MCF 10A (cell line): ENCODE measurements around the gene KRTAP9-3. TPM values are rescaled to one million over a fixed set of nuclear protein-coding genes. Genes with fewer than 3 reads are reported as not detected.
"Not testable (repeated sequence)": the region's sequence is repeated elsewhere in the genome, so short reads cannot be mapped to it uniquely, and the experiment has no call there.

Source experiments
- Bru-seq: library from RNA; stranded (reverse); fragments of 400-500 nt; gene quantifications from one replicate; lab custom pipeline; 2021; lab: Mats Ljungman, UMichigan
- BruChase-seq, 2 experiments: library from RNA; stranded (reverse); fragments of 400-500 nt; gene quantifications; one replicate each; lab custom pipeline; 2021; lab: Mats Ljungman, UMichigan
- BruUV-seq: library from RNA; stranded (reverse); fragments of 400-500 nt; replicated peaks from 2 replicates; lab custom pipeline; 2021; lab: Mats Ljungman, UMichigan
- CTCF ChIA-PET: fragments of 300-600 bp; sonication (Branson Sonifier 250); formaldehyde crosslinking; extraction: SDS; loops from one replicate; lab custom pipeline; 2021; ENCODE audit warnings: antibody characterized with exemption, inconsistent platforms; lab: Yijun Ruan, JAX
- POLR2A ChIA-PET: fragments of 300-600, 350-650 bp; sonication (Branson Sonifier 250); formaldehyde crosslinking; extraction: SDS; loops from one replicate; lab custom pipeline; 2020; ENCODE audit warnings: antibody characterized with exemption, inconsistent platforms; lab: Yijun Ruan, JAX
- DNase-seq: peaks from one replicate; pipeline ENCODE4 v3.0.0-alpha.2; 2018; ENCODE audit not compliant: unreplicated experiment
- H3K27ac Mint-ChIP-seq: one replicate; pipeline ENCODE4 v1.8.0; 2022; ENCODE audit warnings: mild to moderate bottlenecking, low read depth, mixed read lengths; ENCODE audit not compliant: unreplicated experiment
- H3K27me3 Mint-ChIP-seq: one replicate; pipeline ENCODE4 v1.8.0; 2022; ENCODE audit warnings: mixed read lengths; ENCODE audit not compliant: insufficient read depth, unreplicated experiment
- H3K36me3 Mint-ChIP-seq: one replicate; pipeline ENCODE4 v1.8.0; 2022; ENCODE audit warnings: mild to moderate bottlenecking, moderate library complexity, mixed read lengths; ENCODE audit not compliant: insufficient read depth, unreplicated experiment
- H3K4me1 Mint-ChIP-seq: one replicate; pipeline ENCODE4 v1.8.0; 2022; ENCODE audit warnings: mixed read lengths; ENCODE audit not compliant: insufficient read depth, unreplicated experiment
- H3K4me3 Mint-ChIP-seq: one replicate; pipeline ENCODE4 v1.8.0; 2022; ENCODE audit warnings: mild to moderate bottlenecking, moderate library complexity, mixed read lengths; ENCODE audit not compliant: unreplicated experiment
- H3K9me3 Mint-ChIP-seq: one replicate; pipeline ENCODE4 v1.8.0; 2022; ENCODE audit warnings: mixed read lengths; ENCODE audit not compliant: unreplicated experiment
- intact Hi-C: fragments of 100-400 bp; cut with micrococcal nuclease; formaldehyde crosslinking; loops from 2 replicates; pipeline ENCODE4 v1.14.1; 2022
- long read RNA-seq: library from polyadenylated mRNA; stranded (forward); transcript quantifications from one replicate; pipeline ENCODE4 v2.0.0, GENCODE V29; 2022
- total RNA-seq: library from RNA; stranded (reverse); gene quantifications from 2 replicates; pipeline ENCODE4 v1.2.3, GENCODE V29; 2022
- TF ChIP-seq, protein P1 (sequence below): fragments of 200-600 bp; IDR thresholded peaks from one replicate; pipeline ENCODE4 v1.8.0; 2022; ENCODE audit warnings: antibody characterized with exemption, mild to moderate bottlenecking; ENCODE audit not compliant: unreplicated experiment

KRTAP9-3 gene
- total RNA-seq = not detected in 2 replicates
- not detected for Bru-seq, nascent RNA
- not detected for BruChase-seq, experiment 1, labeled RNA remaining after a 6-hour chase
- BruChase-seq, experiment 2, labeled RNA remaining after a 2-hour chase = not detected
- long read RNA-seq = 0 reads

DNA sequence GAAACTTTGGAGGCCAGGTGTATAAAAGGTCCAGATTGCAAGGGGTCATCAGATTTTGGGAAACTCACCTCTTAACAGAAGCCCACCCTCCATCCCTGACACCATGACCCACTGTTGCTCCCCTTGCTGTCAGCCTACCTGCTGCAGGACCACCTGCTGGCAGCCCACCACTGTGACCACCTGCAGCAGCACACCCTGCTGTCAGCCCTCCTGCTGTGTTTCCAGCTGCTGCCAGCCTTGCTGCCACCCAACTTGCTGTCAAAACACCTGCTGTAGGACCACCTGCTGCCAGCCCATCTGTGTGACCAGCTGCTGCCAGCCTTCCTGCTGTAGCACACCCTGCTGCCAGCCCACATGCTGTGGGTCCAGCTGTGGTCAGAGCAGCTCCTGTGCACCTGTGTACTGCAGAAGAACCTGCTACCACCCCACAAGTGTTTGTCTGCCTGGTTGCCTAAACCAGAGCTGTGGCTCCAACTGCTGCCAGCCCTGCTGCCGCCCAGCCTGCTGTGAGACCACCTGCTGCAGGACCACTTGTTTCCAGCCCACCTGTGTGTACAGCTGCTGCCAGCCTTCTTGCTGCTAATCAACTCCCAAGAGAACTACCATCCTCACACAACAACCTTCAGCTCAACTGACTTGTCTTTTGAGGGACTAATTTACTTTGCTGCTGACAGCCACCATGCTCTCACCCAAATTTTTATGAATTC, at the start of gene KRTAP9-3:
TSS of gene KRTAP9-3 (plus strand) at position 51 of the 707 bp plus-strand sequence. CDS start at position 104, 53 bp downstream.
- POLR2A ChIA-PET, DNase-seq, H3K9me3 Mint-ChIP-seq, H3K4me1 Mint-ChIP-seq, H3K4me3 Mint-ChIP-seq, H3K27ac Mint-ChIP-seq, intact Hi-C loops, BruUV-seq, H3K36me3 Mint-ChIP-seq: not testable (repeated sequence)
- H3K27me3 Mint-ChIP-seq = peaks cover 83% of the 10 kb centered on the region
- CTCF ChIA-PET = interaction anchor here (0.6 kb wide), 1 partner anchor 264 kb away, joined by 4 read pairs; no protein-coding TSS in a partner anchor

DNA sequence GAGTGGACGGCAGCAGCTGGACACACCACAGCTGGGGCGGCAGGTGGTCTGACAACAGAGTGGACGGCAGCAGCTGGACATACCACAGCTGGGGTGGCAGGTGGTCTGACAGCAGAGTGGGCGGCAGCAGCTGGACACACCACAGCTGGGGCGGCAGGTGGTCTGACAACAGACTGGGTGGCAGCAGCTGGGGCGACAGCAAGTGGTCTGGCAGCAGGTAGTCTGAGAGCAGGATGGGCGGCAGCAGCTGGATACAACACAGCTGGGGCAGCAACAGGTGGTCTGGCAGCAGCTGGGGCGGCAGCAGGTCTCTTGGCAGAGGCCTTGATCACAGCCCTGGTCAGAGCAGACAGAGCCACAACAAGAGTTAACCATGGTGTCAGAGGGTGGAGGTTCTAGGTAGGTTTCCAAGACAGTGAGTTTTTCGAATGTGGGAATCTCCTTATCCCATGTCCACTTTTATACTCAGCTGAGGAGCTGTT, 47.7 kb upstream of the KRTAP9-3 start, which contains the start of gene KRTAP4-1:
TSS of gene KRTAP4-1 (minus strand) at position 432 of the 482 bp plus-strand sequence. CDS start at position 375, 57 bp downstream.
- POLR2A ChIA-PET = no interaction called here
- no peak within 1 kb of the TSS for H3K27ac Mint-ChIP-seq
- no peaks in the 10 kb centered on the region for H3K4me1 Mint-ChIP-seq
- no peaks in the 10 kb centered on the region for H3K9me3 Mint-ChIP-seq
- TF ChIP-seq, protein P1, sequence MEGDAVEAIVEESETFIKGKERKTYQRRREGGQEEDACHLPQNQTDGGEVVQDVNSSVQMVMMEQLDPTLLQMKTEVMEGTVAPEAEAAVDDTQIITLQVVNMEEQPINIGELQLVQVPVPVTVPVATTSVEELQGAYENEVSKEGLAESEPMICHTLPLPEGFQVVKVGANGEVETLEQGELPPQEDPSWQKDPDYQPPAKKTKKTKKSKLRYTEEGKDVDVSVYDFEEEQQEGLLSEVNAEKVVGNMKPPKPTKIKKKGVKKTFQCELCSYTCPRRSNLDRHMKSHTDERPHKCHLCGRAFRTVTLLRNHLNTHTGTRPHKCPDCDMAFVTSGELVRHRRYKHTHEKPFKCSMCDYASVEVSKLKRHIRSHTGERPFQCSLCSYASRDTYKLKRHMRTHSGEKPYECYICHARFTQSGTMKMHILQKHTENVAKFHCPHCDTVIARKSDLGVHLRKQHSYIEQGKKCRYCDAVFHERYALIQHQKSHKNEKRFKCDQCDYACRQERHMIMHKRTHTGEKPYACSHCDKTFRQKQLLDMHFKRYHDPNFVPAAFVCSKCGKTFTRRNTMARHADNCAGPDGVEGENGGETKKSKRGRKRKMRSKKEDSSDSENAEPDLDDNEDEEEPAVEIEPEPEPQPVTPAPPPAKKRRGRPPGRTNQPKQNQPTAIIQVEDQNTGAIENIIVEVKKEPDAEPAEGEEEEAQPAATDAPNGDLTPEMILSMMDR = no peak
- CTCF ChIA-PET = interaction anchor here (0.7 kb wide), 1 partner anchor 138 kb away, joined by 5 read pairs; no protein-coding TSS in a partner anchor
- no peak for DNase-seq
- no peaks in the 10 kb centered on the region for H3K36me3 Mint-ChIP-seq
- no peak within 1 kb of the TSS for H3K4me3 Mint-ChIP-seq
- BruUV-seq = no TSS peak
- intact Hi-C loops = no loop called here
- H3K27me3 Mint-ChIP-seq = peaks cover 42% of the 10 kb centered on the region

DNA sequence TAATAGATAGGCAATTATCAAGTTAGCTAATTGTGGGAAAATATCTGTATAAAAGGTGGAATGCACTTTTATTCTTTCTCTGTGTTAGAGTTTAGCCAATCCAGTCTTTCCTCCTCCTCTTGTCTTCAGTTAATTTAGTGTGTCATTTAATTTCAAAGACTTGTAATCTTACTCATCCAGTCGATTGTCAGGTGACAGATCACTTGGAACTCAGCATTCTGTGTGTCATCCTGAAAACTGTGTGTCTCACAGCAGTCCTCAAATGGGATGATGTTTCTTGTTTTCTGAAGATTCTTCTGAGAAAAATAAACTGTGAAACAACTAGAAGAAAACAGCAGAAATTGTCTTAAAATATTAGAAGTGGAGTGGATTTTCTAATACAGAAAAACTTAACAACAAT, 47.2 kb upstream of the KRTAP9-3 start:
- ChIA-PET POLR2A (no interaction called here), CTCF (interaction anchor here (0.7 kb wide), 1 partner anchor 138 kb away, joined by 5 read pairs; no protein-coding TSS in a partner anchor)
- H3K9me3 Mint-ChIP-seq = no peaks in the 10 kb centered on the region

GRCh38 chr17:41186872-41187271, 45.4 kb upstream of the KRTAP9-3 start:
- CTCF ChIA-PET = interaction anchor here (0.6 to 1.5 kb wide), 2 partner anchors 136 to 389 kb away, joined by 3 read pairs; no protein-coding TSS in a partner anchor
- intact Hi-C loops = no loop called here
- BruUV-seq = no TSS peak

More for the DNA sequence above, 47.2 kb upstream of the KRTAP9-3 start:
- H3K27ac Mint-ChIP-seq = no peak overlapping the region
- peaks cover 46% of the 10 kb centered on the region for H3K27me3 Mint-ChIP-seq
- H3K4me1 Mint-ChIP-seq = no peaks in the 10 kb centered on the region
- no peaks in the 10 kb centered on the region for H3K36me3 Mint-ChIP-seq
- no peak overlapping the region for H3K4me3 Mint-ChIP-seq
- no peak for DNase-seq
- no TSS peak for BruUV-seq
- intact Hi-C loops = no loop called here
- TF ChIP-seq, protein P1 = no peak

DNA sequence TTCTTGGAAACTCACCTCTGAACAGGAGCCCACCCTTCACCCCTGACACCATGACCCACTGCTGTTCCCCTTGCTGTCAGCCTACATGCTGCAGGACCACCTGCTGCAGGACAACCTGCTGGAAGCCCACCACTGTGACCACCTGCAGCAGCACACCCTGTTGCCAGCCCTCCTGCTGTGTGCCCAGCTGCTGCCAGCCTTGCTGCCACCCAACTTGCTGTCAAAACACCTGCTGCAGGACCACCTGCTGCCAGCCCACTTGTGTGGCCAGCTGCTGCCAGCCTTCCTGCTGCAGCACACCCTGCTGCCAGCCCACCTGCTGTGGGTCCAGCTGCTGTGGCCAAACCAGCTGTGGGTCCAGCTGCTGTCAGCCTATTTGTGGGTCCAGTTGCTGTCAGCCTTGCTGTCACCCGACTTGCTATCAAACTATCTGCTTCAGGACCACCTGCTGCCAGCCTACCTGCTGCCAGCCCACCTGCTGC, 42.4 kb upstream of the KRTAP9-3 start, which contains the start of gene KRTAP9-1:
TSS of gene KRTAP9-1 (plus strand) at position 51 of the 482 bp plus-strand sequence. CDS start at position 51, 0 bp downstream.
- BruUV-seq, H3K4me3 Mint-ChIP-seq, H3K36me3 Mint-ChIP-seq, DNase-seq, H3K9me3 Mint-ChIP-seq, H3K4me1 Mint-ChIP-seq, intact Hi-C loops, CTCF ChIA-PET, H3K27ac Mint-ChIP-seq: not testable (repeated sequence)
- peaks cover 53% of the 10 kb centered on the region for H3K27me3 Mint-ChIP-seq
- POLR2A ChIA-PET = interaction anchor here (0.6 kb wide), 1 partner anchor 351 kb away, joined by 3 read pairs; no protein-coding TSS in a partner anchor

More at GRCh38 chr17:41186872-41187271, 45.4 kb upstream of the KRTAP9-3 start:
- no peak for DNase-seq
- H3K4me1 Mint-ChIP-seq = no peaks in the 10 kb centered on the region
- peaks cover 64% of the 10 kb centered on the region for H3K27me3 Mint-ChIP-seq
- H3K27ac Mint-ChIP-seq = no peak overlapping the region
- POLR2A ChIA-PET = interaction anchor here (0.5 to 1.2 kb wide), 4 partner anchors 25 to 503 kb away, joined by 3 to 5 read pairs (median 4); no protein-coding TSS in a partner anchor
- no peak overlapping the region for H3K4me3 Mint-ChIP-seq
- TF ChIP-seq, protein P1 = no peak
- no peaks in the 10 kb centered on the region for H3K36me3 Mint-ChIP-seq
- H3K9me3 Mint-ChIP-seq = no peaks in the 10 kb centered on the region
